ENCODE results near the gene FADD.
"Not testable (repeated sequence)": the region's sequence is repeated elsewhere in the genome, so short reads cannot be mapped to it uniquely, and the experiment has no call there.

The FADD gene

GRCh38 chr11:70205766-70206165 is 2.7 kb downstream of the FADD start:
- no peak for DNase-seq

- no peak for DNase-seq
Observed at GRCh38 chr11:70206226-70206981, 3.3 kb downstream of the FADD start.

- DNase-seq: no peak
Observed at GRCh38 chr11:70206982-70207376, 3.9 kb downstream of the FADD start.

- no peak for DNase-seq
Observed at GRCh38 chr11:70207531-70208131, 4.5 kb downstream of the FADD start.

- DNase-seq: no peak
Observed at GRCh38 chr11:70209391-70209912, 6.4 kb downstream of the FADD start.

- DNase-seq: peak; percentile 48
Observed at GRCh38 chr11:70210051-70210501, 7.0 kb downstream of the FADD start.

GRCh38 chr11:70210530-70210929 is 7.4 kb downstream of the FADD start:
- no peak for DNase-seq

GRCh38 chr11:70212227-70212811 is 9.2 kb downstream of the FADD start:
- no peak for DNase-seq

- DNase-seq: not testable (repeated sequence)
Observed at GRCh38 chr11:70217388-70217787, 14.3 kb downstream of the FADD start.

- DNase-seq: not testable (repeated sequence)
Observed at GRCh38 chr11:70218076-70218475, 15.0 kb downstream of the FADD start.

- no peak for DNase-seq
Observed at GRCh38 chr11:70220136-70220535, 17.0 kb downstream of the FADD start.

GRCh38 chr11:70220920-70221319 is 17.8 kb downstream of the FADD start:
- peak; percentile 64 for DNase-seq

GRCh38 chr11:70225681-70226177 is 22.6 kb downstream of the FADD start:
- no peak for DNase-seq

- DNase-seq: no peak
Observed at GRCh38 chr11:70226183-70226582, 23.1 kb downstream of the FADD start.

GRCh38 chr11:70226967-70227366 is 23.9 kb downstream of the FADD start:
- DNase-seq: peak; percentile 29

GRCh38 chr11:70229737-70230136 is 26.6 kb downstream of the FADD start:
- DNase-seq: no peak

GRCh38 chr11:70230151-70230839 is 27.2 kb downstream of the FADD start:
- peak; percentile 26 for DNase-seq

- no peak for DNase-seq
Observed at GRCh38 chr11:70230840-70231710, 28.0 kb downstream of the FADD start.

GRCh38 chr11:70233034-70233433 is 29.9 kb downstream of the FADD start:
- DNase-seq: no peak

- DNase-seq: peak; percentile 88
Observed at GRCh38 chr11:70233511-70233934, 30.4 kb downstream of the FADD start.

- DNase-seq: no peak
Observed at GRCh38 chr11:70233962-70234361, 30.9 kb downstream of the FADD start.

GRCh38 chr11:70240337-70240736 is 37.2 kb downstream of the FADD start:
- DNase-seq: no peak
